Neuronal stem cell (in vitro differentiated cells): ENCODE results near the gene DIP2C.
"Not testable (repeated sequence)": the region's sequence is repeated elsewhere in the genome, so short reads cannot be mapped to it uniquely, and the experiment has no call there.

Experiments used
- DNase-seq: peaks from one replicate; pipeline ENCODE4 v3.0.0-alpha.2; 2013; ENCODE audit warnings: low spot score
- H2AFZ ChIP-seq: one replicate; pipeline ENCODE4 v1.6.1; 2013; ENCODE audit warnings: mild to moderate bottlenecking, low read length, inconsistent platforms
- H2AK5ac ChIP-seq: 2 replicates; pipeline ENCODE4 v1.6.1; 2013; ENCODE audit warnings: low read depth, mild to moderate bottlenecking, inconsistent platforms, low read length, moderate library complexity, mixed read lengths
- H2BK120ac ChIP-seq: 2 replicates; pipeline ENCODE4 v1.6.1; 2013; ENCODE audit warnings: low read depth, mild to moderate bottlenecking, inconsistent platforms, low read length, moderate library complexity, mixed read lengths
- H2BK12ac ChIP-seq: one replicate; pipeline ENCODE4 v1.6.1; 2013; ENCODE audit warnings: low read length, inconsistent platforms
- H2BK15ac ChIP-seq: 2 replicates; pipeline ENCODE4 v1.6.1; 2013; ENCODE audit warnings: mild to moderate bottlenecking, low read length, inconsistent platforms, mixed read lengths
- H2BK5ac ChIP-seq: one replicate; pipeline ENCODE4 v1.6.1; 2013; ENCODE audit warnings: inconsistent platforms, mild to moderate bottlenecking, low read length, moderate library complexity
- H3K14ac ChIP-seq: one replicate; pipeline ENCODE4 v1.6.1; 2013; ENCODE audit warnings: low read length, inconsistent platforms
- H3K18ac ChIP-seq: 2 replicates; pipeline ENCODE4 v1.6.1; 2013; ENCODE audit warnings: low read length, inconsistent platforms
- H3K23ac ChIP-seq: 2 replicates; pipeline ENCODE4 v1.6.1; 2013; ENCODE audit warnings: low read depth, mild to moderate bottlenecking, mixed read lengths, low read length, inconsistent platforms; ENCODE audit not compliant: poor library complexity
- H3K27ac ChIP-seq: replicated peaks from 3 replicates; pipeline ENCODE4 v1.5.1; 2013; ENCODE audit warnings: low read length, inconsistent platforms
- H3K27me3 ChIP-seq, 3 experiments: 2 replicates each; pipeline ENCODE4 v1.6.1; 2013; ENCODE audit warnings: low read length in 3 of 3, mild to moderate bottlenecking in 2 of 3, inconsistent platforms in 1 of 3, low read depth in 1 of 3, mixed read lengths in 1 of 3, moderate library complexity in 1 of 3; ENCODE audit not compliant: control insufficient read depth in 3 of 3, insufficient read depth in 3 of 3
- H3K36me3 ChIP-seq, 2 donors: replicated peaks in 1 of 2; 2 replicates each; pipeline ENCODE4 v1.6.1; 2013; ENCODE audit warnings: low read length in 2 of 2; ENCODE audit not compliant: control insufficient read depth in 2 of 2, insufficient read depth in 2 of 2
- H3K4ac ChIP-seq: 2 replicates; pipeline ENCODE4 v1.6.1; 2013; ENCODE audit warnings: inconsistent platforms, mild to moderate bottlenecking, low read length, moderate library complexity
- H3K4me1 ChIP-seq, 2 donors: 1 replicate in 1 of 2; 2 replicates in 1 of 2; pipeline ENCODE4 v1.6.1; 2013; ENCODE audit warnings: low read length in 2 of 2, low read depth in 1 of 2; ENCODE audit not compliant: control insufficient read depth in 2 of 2, insufficient read depth in 1 of 2
- H3K4me2 ChIP-seq: one replicate; pipeline ENCODE4 v1.6.1; 2013; ENCODE audit warnings: mild to moderate bottlenecking, low read length, inconsistent platforms; ENCODE audit not compliant: insufficient read depth, poor library complexity, severe bottlenecking
- H3K4me3 ChIP-seq, 2 donors: 2 replicates each; pipeline ENCODE4 v1.5.1; 2013; ENCODE audit warnings: low read length in 2 of 2, mild to moderate bottlenecking in 2 of 2, inconsistent platforms in 1 of 2, moderate library complexity in 1 of 2
- H3K79me1 ChIP-seq: one replicate; pipeline ENCODE4 v1.6.1; 2013; ENCODE audit warnings: low read depth, mild to moderate bottlenecking, inconsistent platforms, low read length, moderate library complexity
- H3K9ac ChIP-seq: one replicate; pipeline ENCODE4 v1.6.1; 2013; ENCODE audit warnings: mild to moderate bottlenecking, low read depth, low read length, inconsistent platforms; ENCODE audit not compliant: poor library complexity
- H3K9me3 ChIP-seq, 2 donors: replicated peaks in 1 of 2; 2 replicates each; pipeline versions ENCODE3 to v1.6.1; 2013; ENCODE audit warnings: low read length in 2 of 2, mild to moderate bottlenecking in 2 of 2, inconsistent platforms in 1 of 2, low read depth in 1 of 2, mixed read lengths in 1 of 2, moderate library complexity in 1 of 2; ENCODE audit not compliant: control insufficient read depth in 2 of 2, insufficient read depth in 1 of 2
- H4K8ac ChIP-seq: one replicate; pipeline ENCODE4 v1.6.1; 2013; ENCODE audit warnings: low read depth, mild to moderate bottlenecking, inconsistent platforms, low read length, moderate library complexity
- H4K91ac ChIP-seq: one replicate; pipeline ENCODE4 v1.6.1; 2013; ENCODE audit warnings: low read length, low read depth, mild to moderate bottlenecking, inconsistent platforms; ENCODE audit not compliant: poor library complexity
- WGBS, 2 donors: extraction: QIAGEN DNeasy Blood & Tissue Kit; methylation state at CpG; one replicate each; pipeline ENCODE4 v1.1.7; 2013; ENCODE audit warnings: missing lambda C conversion rate in 2 of 2, mixed read lengths in 1 of 2; ENCODE audit not compliant: insufficient read length in 2 of 2, insufficient replicate concordance in 1 of 2; ENCODE audit errors: extremely low coverage in 2 of 2; 5-methylcytosine and 5-hydroxymethylcytosine counted together

DIP2C gene

DNA sequence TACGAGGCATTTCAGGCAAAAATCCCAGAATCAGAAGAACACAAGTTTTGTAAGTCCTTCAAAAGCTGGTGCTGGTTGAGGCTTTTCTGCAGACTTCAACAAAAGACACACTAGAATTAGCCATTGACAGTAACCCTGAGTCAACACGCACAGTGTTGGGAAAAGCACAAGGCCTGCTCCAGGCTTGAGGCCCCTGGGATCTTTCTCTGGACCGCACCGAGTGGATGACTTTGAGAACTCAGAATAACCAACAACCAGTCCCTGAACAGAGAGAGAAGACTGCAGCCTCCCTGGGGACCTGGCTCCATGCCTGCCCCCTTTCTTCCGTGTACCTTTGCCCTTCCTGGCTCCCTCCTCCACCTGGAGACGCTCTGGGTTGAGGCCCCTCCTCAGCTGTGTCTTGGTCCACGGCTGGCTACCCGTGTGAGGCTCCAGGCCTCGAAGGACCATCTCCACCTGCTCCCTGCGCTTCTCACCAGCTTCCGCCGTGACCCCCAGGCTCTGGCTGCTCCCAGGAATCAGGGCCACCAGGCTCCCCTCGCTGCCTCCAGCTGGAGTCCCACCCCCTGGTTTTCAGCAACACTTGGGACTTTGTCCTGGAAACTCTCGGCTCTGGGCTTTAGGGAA lies 28.4 kb downstream of the DIP2C start:
- Histone ChIP-seq H3K14ac (peak overlapping the region; percentile 12), H3K27me3 (no peaks in the 10 kb centered on the region), H2BK5ac (no peak overlapping the region), H2AFZ (no peak overlapping the region), H3K4me2 (no peak overlapping the region), H3K4ac (no peak overlapping the region), H4K8ac (peak overlapping the region; percentile 52), H2AK5ac (peak overlapping the region; percentile 1), H3K36me3 (no peaks in the 10 kb centered on the region), H3K23ac (no peak overlapping the region), H3K18ac (peak overlapping the region; percentile 48), H3K4me3 (no peak overlapping the region), H3K9me3 (no peaks in the 10 kb centered on the region), H2BK12ac (no peak overlapping the region), H3K4me1 (peaks cover 30 to 42% of the 10 kb centered on the region in 2 donors), H2BK120ac (no peak overlapping the region), H3K79me1 (peaks cover 6% of the 10 kb centered on the region), H3K27ac (no peak overlapping the region), H2BK15ac (no peak overlapping the region), H4K91ac (no peak overlapping the region), H3K9ac (no peak overlapping the region)
- no peak for DNase-seq
- no CpG with 5 or more reads among the region's 14 CpGs for WGBS, 2 donors

DNA sequence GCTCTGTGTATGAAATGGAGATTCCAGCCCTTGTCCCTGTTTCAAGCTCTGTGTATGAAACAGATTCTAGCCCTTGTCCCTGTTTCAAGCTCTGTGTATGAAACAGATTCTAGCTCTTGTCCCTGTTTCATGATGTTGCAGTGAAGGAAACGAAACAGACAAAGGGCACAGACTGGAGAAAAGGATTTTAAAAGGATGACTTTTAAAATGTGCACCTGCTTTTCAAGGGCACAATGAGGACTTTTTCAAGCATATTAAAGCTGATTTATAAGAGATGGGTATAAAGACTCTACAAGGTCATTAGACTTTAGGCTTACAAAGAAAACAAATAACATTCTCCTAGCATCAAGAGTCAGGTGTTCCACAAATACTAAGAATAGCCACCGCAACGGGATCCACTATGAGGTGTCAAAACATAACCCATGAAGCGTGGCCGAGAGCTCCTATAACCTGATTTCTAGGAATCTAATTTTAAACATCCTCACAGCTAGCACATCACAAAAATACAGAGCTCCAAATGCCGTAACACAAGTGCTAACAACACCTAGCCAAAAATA lies 29.0 kb downstream of the DIP2C start:
- no peak for DNase-seq
- Histone ChIP-seq H3K4me1 (peaks cover 30 to 42% of the 10 kb centered on the region in 2 donors), H3K14ac (no peak overlapping the region), H2BK15ac (no peak overlapping the region), H2BK5ac (no peak overlapping the region), H2AFZ (no peak overlapping the region), H3K27me3 (no peaks in the 10 kb centered on the region), H4K91ac (no peak overlapping the region), H3K18ac (no peak overlapping the region), H3K4me3 (peak overlapping the region in 1 of 2 donors; percentile 17), H3K79me1 (peaks cover 6% of the 10 kb centered on the region), H3K4me2 (no peak overlapping the region), H3K9me3 (no peaks in the 10 kb centered on the region), H2AK5ac (no peak overlapping the region), H3K4ac (no peak overlapping the region), H3K9ac (no peak overlapping the region), H2BK12ac (no peak overlapping the region), H3K36me3 (no peaks in the 10 kb centered on the region), H3K23ac (no peak overlapping the region), H4K8ac (no peak overlapping the region), H3K27ac (no peak overlapping the region), H2BK120ac (no peak overlapping the region)
- WGBS, 2 donors: no CpG with 5 or more reads among the region's 6 CpGs

DNA sequence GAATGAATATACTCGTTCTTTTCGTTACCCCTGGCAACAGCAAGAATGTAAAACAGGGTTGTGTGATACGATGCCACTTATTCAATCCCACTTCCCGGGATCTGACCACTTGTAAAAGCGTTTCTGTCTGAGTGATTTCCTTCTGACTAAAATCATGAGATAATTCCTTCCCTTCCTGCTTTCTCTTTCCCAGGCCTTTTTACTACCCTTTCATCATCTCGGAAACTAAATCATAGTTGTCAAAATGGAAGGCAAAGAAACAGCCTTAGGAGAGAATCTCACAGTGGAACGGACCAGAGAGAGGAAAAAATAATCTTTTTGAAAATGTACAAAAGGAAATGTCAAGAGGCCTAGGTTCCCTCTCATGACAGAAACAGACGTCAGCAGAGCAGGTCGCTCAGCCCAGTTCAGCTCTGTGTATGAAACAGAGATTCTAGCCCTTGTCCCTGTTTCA lies 29.8 kb downstream of the DIP2C start:
- no peak overlapping the region for H4K8ac ChIP-seq
- H3K9ac ChIP-seq: no peak overlapping the region
- no peaks in the 10 kb centered on the region for H3K27me3 ChIP-seq
- peak overlapping the region in 1 of 2 donors; percentile 13 for H3K4me3 ChIP-seq
- H2BK5ac ChIP-seq: no peak overlapping the region
- H3K36me3 ChIP-seq: no peaks in the 10 kb centered on the region
- H3K23ac ChIP-seq: no peak overlapping the region
- WGBS, 2 donors: no CpG with 5 or more reads among the region's 9 CpGs
- no peak overlapping the region for H3K4ac ChIP-seq
- H3K4me2 ChIP-seq: no peak overlapping the region
- no peaks in the 10 kb centered on the region for H3K9me3 ChIP-seq
- no peak overlapping the region for H3K14ac ChIP-seq
- peaks cover 33 to 42% of the 10 kb centered on the region in 2 donors for H3K4me1 ChIP-seq
- H3K27ac ChIP-seq: no peak overlapping the region
- no peak overlapping the region for H2BK15ac ChIP-seq
- no peak overlapping the region for H3K18ac ChIP-seq
- H2BK120ac ChIP-seq: no peak overlapping the region
- no peak overlapping the region for H2AFZ ChIP-seq
- DNase-seq: no peak
- H3K79me1 ChIP-seq: peaks cover 8% of the 10 kb centered on the region
- no peak overlapping the region for H2AK5ac ChIP-seq
- no peak overlapping the region for H2BK12ac ChIP-seq
- no peak overlapping the region for H4K91ac ChIP-seq

- H4K8ac ChIP-seq, H3K18ac ChIP-seq, H3K4me3 ChIP-seq, H3K14ac ChIP-seq, H3K36me3 ChIP-seq, H2BK15ac ChIP-seq, H3K4me2 ChIP-seq, DNase-seq, H3K9ac ChIP-seq, H4K91ac ChIP-seq, H2BK5ac ChIP-seq, H3K79me1 ChIP-seq, H2AFZ ChIP-seq, H2BK120ac ChIP-seq, H3K27ac ChIP-seq, H3K9me3 ChIP-seq, H2BK12ac ChIP-seq, H3K23ac ChIP-seq, H3K27me3 ChIP-seq, H2AK5ac ChIP-seq, H3K4ac ChIP-seq: not testable (repeated sequence)
- peaks cover 22 to 37% of the 10 kb centered on the region in 2 donors for H3K4me1 ChIP-seq
- WGBS, 2 donors: no CpG with 5 or more reads among the region's 11 CpGs
These were observed 31.6 kb downstream of the DIP2C start for GRCh38 chr10:657816-658350.
